ENCODE results near the gene CSE1L.

Gene CSE1L

DNA sequence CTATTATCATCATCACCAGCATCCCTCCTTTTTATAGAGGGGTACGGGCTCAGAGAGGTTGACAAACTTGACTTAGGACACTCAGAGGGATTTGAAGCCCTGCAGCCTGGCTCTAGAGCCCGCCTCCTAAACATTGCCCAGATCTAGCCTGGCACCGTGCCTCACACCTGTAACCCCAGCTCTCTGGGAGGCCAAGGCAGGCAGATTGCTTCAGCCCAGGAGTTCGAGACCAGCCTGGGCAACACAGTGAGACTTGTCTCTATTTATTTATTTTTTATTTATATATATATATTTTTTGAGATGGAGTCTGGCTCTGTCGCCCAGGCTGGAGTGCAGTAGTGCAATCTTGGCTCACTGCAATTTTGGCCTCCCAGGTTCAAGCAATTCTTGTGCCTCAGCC, 6.3 kb upstream of the CSE1L start:
- CTCF ChIA-PET, result no interaction called here
- H3K9me3 ChIP-seq (ENCODE audit: control insufficient read depth, insufficient read depth, low read depth, low read length), result no peaks in the 10 kb centered on the region

GRCh38 chr20:49043000-49043399, 3.1 kb upstream of the CSE1L start:
- Histone ChIP-seq H3K36me3 (ENCODE audit: control insufficient read depth in 2 of 2, insufficient read depth in 1 of 2, low read length in 2 of 2) (peaks cover 0 to 9% of the 10 kb centered on the region in 2 experiments; a peak in 2 of 3 replicates), H3K9me3 (ENCODE audit: control insufficient read depth, insufficient read depth, low read depth, low read length) (no peaks in the 10 kb centered on the region), H3K27ac (ENCODE audit: extremely low read depth, low read depth, low read length) (no peak overlapping the region), H3K4me3 (ENCODE audit: low read depth, low read length) (no peak overlapping the region), H3K4me1 (ENCODE audit: control insufficient read depth, insufficient read depth, low read length) (no peaks in the 10 kb centered on the region)
- POLR2A ChIA-PET, result no interaction called here
- no peak for TF ChIP-seq ZNF544 (tag by site-specific recombination; IDR thresholded peaks at IDR 0.05)
- no peak for TF ChIP-seq ZNF335 (tag by site-specific recombination; conservative IDR thresholded peaks at IDR 0.05)
- no peak for TF ChIP-seq ZBTB11 (tag by site-specific recombination; conservative IDR thresholded peaks at IDR 0.05; ENCODE audit: low read depth)
- CTCF ChIA-PET, result no interaction called here

More for the DNA sequence above, 6.3 kb upstream of the CSE1L start:
- Histone ChIP-seq H3K4me3 (ENCODE audit: low read depth, low read length) (no peak overlapping the region), H3K4me1 (ENCODE audit: control insufficient read depth, insufficient read depth, low read length) (no peaks in the 10 kb centered on the region), H3K27ac (ENCODE audit: extremely low read depth, low read depth, low read length) (no peak overlapping the region), H3K36me3 (ENCODE audit: control insufficient read depth in 2 of 2, insufficient read depth in 1 of 2, low read length in 2 of 2) (peaks cover 0 to 6% of the 10 kb centered on the region in 2 experiments; a peak in 2 of 3 replicates)
- POLR2A ChIA-PET, result no interaction called here
- TF ChIP-seq ZNF169 (tag by site-specific recombination; IDR thresholded peaks at IDR 0.05) (no peak), ZFHX2 (tag by site-specific recombination; conservative IDR thresholded peaks at IDR 0.05) (no peak), MYNN (tag by site-specific recombination; IDR thresholded peaks at IDR 0.05; ENCODE audit: borderline replicate concordance) (no peak), ZNF23 (tag by site-specific recombination; IDR thresholded peaks at IDR 0.05; ENCODE audit: borderline replicate concordance) (no peak)

DNA sequence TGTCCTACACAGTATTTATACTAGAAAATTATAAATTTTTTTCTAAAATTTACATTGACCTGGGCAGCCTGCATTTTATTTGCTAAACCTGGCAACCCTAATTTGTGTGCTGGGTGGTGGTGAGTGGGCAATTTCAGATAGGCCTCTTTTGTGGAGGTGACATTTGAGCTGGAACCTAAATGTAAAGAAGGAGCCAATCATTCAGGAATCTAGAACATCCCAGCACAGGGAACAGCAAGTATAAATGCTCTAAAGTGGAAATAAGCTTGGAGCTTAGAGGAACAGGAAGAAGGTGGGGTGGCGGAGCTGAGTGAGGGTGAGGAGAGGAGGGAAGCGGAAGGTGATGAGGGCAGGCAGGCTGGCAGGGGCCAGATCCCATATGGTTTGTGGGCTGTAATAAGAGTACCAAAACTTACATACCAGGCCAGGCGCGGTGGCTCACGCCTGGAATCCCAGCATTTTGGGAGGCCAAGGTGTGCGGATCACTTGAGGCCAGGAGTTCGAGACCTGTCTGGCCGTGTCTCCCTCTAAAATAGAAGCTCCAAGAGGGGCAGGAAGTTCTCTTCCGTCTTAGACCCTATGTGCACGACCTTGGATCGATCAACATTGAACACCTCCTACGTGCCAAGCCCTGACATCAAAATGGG, 549 bp upstream of the CSE1L start:
- Histone ChIP-seq H3K9me3 (ENCODE audit: control insufficient read depth, insufficient read depth, low read depth, low read length) (no peaks in the 10 kb centered on the region), H3K27ac (ENCODE audit: extremely low read depth, low read depth, low read length) (no peak overlapping the region), H3K36me3 (ENCODE audit: control insufficient read depth in 2 of 2, insufficient read depth in 1 of 2, low read length in 2 of 2) (peaks cover 8 to 28% of the 10 kb centered on the region in 2 experiments; a peak in 2 of 3 replicates), H3K4me1 (ENCODE audit: control insufficient read depth, insufficient read depth, low read length) (no peaks in the 10 kb centered on the region; the same call in 1 of the 2 replicates), H3K4me3 (ENCODE audit: low read depth, low read length) (peak overlapping the region; percentile 34)
- CTCF ChIA-PET, result interaction anchor here (0.7 to 0.9 kb wide), 2 partner anchors 60 to 172 kb away, joined by 3 read pairs; no protein-coding TSS in a partner anchor
- POLR2A ChIA-PET, result interaction anchor here (0.5 to 2.0 kb wide), 8 partner anchors 8 to 172 kb away, joined by 3 to 22 read pairs (median 4); no protein-coding TSS in a partner anchor
- TF ChIP-seq ZNF843 (tag by site-specific recombination; IDR thresholded peaks at IDR 0.05), result no peak
- TF ChIP-seq ZNF335 (tag by site-specific recombination; conservative IDR thresholded peaks at IDR 0.05), result no peak
- TF ChIP-seq ZNF561 (tag by site-specific recombination; IDR thresholded peaks at IDR 0.05; ENCODE audit: borderline replicate concordance), result peak; percentile 16; the same call in 1 of the 2 replicates
- TF ChIP-seq ZNF223 (tag by site-specific recombination; IDR thresholded peaks at IDR 0.05), result no peak
- no peak for TF ChIP-seq ZNF350 (tag by site-specific recombination; IDR thresholded peaks at IDR 0.05)
- no peak for TF ChIP-seq ZNF521 (tag by site-specific recombination; IDR thresholded peaks at IDR 0.05)
- TF ChIP-seq ZFP41 (tag by site-specific recombination; IDR thresholded peaks at IDR 0.05; ENCODE audit: borderline replicate concordance), result no peak
- TF ChIP-seq, protein P1, sequence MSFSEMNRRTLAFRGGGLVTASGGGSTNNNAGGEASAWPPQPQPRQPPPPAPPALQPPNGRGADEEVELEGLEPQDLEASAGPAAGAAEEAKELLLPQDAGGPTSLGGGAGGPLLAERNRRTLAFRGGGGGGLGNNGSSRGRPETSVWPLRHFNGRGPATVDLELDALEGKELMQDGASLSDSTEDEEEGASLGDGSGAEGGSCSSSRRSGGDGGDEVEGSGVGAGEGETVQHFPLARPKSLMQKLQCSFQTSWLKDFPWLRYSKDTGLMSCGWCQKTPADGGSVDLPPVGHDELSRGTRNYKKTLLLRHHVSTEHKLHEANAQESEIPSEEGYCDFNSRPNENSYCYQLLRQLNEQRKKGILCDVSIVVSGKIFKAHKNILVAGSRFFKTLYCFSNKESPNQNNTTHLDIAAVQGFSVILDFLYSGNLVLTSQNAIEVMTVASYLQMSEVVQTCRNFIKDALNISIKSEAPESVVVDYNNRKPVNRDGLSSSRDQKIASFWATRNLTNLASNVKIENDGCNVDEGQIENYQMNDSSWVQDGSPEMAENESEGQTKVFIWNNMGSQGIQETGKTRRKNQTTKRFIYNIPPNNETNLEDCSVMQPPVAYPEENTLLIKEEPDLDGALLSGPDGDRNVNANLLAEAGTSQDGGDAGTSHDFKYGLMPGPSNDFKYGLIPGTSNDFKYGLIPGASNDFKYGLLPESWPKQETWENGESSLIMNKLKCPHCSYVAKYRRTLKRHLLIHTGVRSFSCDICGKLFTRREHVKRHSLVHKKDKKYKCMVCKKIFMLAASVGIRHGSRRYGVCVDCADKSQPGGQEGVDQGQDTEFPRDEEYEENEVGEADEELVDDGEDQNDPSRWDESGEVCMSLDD (tag by site-specific recombination; IDR thresholded peaks at IDR 0.05), result 0 out of 2 replicates have a peak, but pooled peaks have one; percentile 23
- no peak for TF ChIP-seq ZNF174 (tag by site-specific recombination; IDR thresholded peaks at IDR 0.05)
- TF ChIP-seq ZNF133 (tag by site-specific recombination; IDR thresholded peaks at IDR 0.05), result no peak
- no peak for TF ChIP-seq ZBTB8A (tag by site-specific recombination; IDR thresholded peaks at IDR 0.05)
- TF ChIP-seq ZNF600 (tag by site-specific recombination; IDR thresholded peaks at IDR 0.05), result peak; percentile 83
- no peak for TF ChIP-seq ZNF398 (tag by site-specific recombination; IDR thresholded peaks at IDR 0.05)
- peak; percentile 47; the same call in 1 of the 2 replicates for TF ChIP-seq HIC1 (tag by site-specific recombination; IDR thresholded peaks at IDR 0.05)

Data from HEK293 (cell line).